Measurements from ENCODE around the gene SEZ6. TPM values are rescaled to one million over a fixed set of nuclear protein-coding genes. Genes with fewer than 3 reads are reported as not detected.

Gene SEZ6, protein sequence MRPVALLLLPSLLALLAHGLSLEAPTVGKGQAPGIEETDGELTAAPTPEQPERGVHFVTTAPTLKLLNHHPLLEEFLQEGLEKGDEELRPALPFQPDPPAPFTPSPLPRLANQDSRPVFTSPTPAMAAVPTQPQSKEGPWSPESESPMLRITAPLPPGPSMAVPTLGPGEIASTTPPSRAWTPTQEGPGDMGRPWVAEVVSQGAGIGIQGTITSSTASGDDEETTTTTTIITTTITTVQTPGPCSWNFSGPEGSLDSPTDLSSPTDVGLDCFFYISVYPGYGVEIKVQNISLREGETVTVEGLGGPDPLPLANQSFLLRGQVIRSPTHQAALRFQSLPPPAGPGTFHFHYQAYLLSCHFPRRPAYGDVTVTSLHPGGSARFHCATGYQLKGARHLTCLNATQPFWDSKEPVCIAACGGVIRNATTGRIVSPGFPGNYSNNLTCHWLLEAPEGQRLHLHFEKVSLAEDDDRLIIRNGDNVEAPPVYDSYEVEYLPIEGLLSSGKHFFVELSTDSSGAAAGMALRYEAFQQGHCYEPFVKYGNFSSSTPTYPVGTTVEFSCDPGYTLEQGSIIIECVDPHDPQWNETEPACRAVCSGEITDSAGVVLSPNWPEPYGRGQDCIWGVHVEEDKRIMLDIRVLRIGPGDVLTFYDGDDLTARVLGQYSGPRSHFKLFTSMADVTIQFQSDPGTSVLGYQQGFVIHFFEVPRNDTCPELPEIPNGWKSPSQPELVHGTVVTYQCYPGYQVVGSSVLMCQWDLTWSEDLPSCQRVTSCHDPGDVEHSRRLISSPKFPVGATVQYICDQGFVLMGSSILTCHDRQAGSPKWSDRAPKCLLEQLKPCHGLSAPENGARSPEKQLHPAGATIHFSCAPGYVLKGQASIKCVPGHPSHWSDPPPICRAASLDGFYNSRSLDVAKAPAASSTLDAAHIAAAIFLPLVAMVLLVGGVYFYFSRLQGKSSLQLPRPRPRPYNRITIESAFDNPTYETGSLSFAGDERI
- total RNA-seq, result not detected in 2 replicates

DNA sequence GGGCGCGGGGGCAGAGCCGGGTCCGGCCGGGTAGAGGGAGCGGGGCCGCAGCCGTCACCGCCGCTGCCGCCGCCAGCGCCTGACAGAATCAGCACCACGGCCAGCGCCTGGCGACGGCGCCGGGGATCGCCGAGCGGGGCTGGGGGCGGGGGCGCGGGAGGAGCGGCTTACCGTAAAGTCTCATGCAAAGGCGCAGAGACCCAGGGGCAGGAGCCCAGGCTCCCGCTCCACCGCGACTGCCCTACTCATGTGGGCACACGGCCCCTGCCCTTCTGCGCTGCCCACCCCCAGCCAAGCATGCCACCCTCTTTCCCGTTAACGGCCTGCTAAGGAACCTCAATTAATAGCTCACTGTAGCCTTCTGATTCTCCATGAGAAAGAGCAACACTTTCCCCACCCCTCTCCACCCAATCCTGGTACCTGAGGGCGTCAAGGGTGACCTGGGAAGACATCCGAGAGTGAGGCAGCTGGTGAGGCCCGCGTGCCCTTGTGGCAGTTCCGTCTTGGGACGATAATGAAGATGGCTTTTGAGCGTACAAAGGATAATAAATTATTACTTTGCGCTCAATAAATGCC is at the start of gene SEZ6:
Gene SEZ6 (minus strand): TSS at position 98 of the 576 bp plus-strand sequence. CDS start 164 bp downstream, outside the sequence.

GRCh38 chr17:29042679-29043538 is 37.1 kb upstream of the SEZ6 start, which contains the start of gene PIPOX:
Gene PIPOX, plus strand, starts transcription at chr17:29043141. Its CDS starts 85 bp downstream, at chr17:29043226.

DNA sequence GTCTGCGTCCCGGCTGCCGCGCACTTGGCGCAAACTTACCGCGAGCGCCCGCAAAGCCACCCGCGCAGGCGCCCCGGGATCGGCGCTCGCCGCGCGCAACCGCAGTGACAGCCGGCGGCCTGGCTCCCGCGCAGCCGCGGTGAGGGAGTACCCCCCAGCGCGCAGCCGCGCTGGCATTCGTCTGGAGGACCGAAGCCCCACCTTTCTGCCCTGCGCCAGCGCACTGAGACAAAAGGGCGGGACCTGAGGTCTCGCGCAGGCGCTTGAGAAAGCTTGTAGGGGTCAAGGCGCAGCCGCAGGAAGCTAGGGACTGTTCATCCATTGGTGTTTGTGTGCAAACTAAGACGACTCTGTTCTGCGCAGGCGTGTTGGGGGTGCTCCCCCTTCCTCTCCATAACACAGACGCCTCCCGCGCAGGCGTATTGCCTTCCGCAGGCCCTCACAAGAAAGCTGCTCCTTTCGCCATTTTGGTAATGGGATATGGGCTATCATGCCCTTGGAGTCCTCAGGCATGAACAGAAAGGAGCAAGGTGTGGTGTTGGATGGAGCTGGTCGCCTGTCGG is 54.3 kb downstream of the SEZ6 start, which contains the start of gene PHF12:
Gene PHF12 (minus strand): TSS at position 91 of the 563 bp plus-strand sequence. CDS start 558 bp downstream, outside the sequence.

Other genes starting within 250 kb of the SEZ6 start
- 6.8 and 7.3 TPM in 2 replicates for gene FAM222B, start 163.2 kb downstream of the SEZ6 start, total RNA-seq
- 41.9 and 45.8 TPM in 2 replicates for gene ERAL1, start 151.0 kb downstream of the SEZ6 start, total RNA-seq
- 44.1 and 45.8 TPM in 2 replicates for gene FLOT2, start 108.3 kb downstream of the SEZ6 start, total RNA-seq
- 1.5 and 2.9 TPM in 2 replicates for gene DHRS13, start 103.0 kb downstream of the SEZ6 start, total RNA-seq
- gene PHF12, start 54.5 kb downstream of the SEZ6 start, total RNA-seq, result 39.2 and 41.4 TPM in 2 replicates
- gene PIPOX, start 37.1 kb upstream of the SEZ6 start, total RNA-seq, result 2.6 and 3.4 TPM in 2 replicates
- 85.0 and 120 TPM in 2 replicates for gene MYO18A, start 174.4 kb upstream of the SEZ6 start, total RNA-seq
- 0.32 and 0.97 TPM in 2 replicates for gene CRYBA1, start 240.8 kb upstream of the SEZ6 start, total RNA-seq

Data from hair follicle dermal papilla cell (primary cell).